G401.6 (cell line): ENCODE measurements around the gene PRSS38.
"Not testable (repeated sequence)": the region's sequence is repeated elsewhere in the genome, so short reads cannot be mapped to it uniquely, and the experiment has no call there.

Experiments
- FAIRE-seq: peaks from 2 replicates; lab custom pipeline; 2012; peaks lifted over from hg19 to GRCh38; lab: Jason Lieb, UNC

The PRSS38 gene

GRCh38 chr1:227846265-227846858, 30.9 kb downstream of the PRSS38 start:
- no peak for FAIRE-seq

- FAIRE-seq: not testable (repeated sequence)
Observed at GRCh38 chr1:227847046-227847445, 31.6 kb downstream of the PRSS38 start.

- no peak for FAIRE-seq
Observed at GRCh38 chr1:227848430-227848932, 33.0 kb downstream of the PRSS38 start.

- FAIRE-seq: no peak
Observed at GRCh38 chr1:227849251-227849650, 33.8 kb downstream of the PRSS38 start.

- no peak for FAIRE-seq
Observed at GRCh38 chr1:227854189-227854588, 38.7 kb downstream of the PRSS38 start.

GRCh38 chr1:227855687-227856086, 40.2 kb downstream of the PRSS38 start:
- no peak for FAIRE-seq

GRCh38 chr1:227856147-227856858, 40.8 kb downstream of the PRSS38 start:
- no peak for FAIRE-seq

GRCh38 chr1:227864882-227865281, 49.4 kb downstream of the PRSS38 start:
- no peak for FAIRE-seq

GRCh38 chr1:227869279-227869842, 53.9 kb downstream of the PRSS38 start:
- FAIRE-seq: no peak

GRCh38 chr1:227869851-227870305, 54.4 kb downstream of the PRSS38 start:
- FAIRE-seq: no peak

- no peak for FAIRE-seq
Observed at GRCh38 chr1:227870366-227870765, 54.9 kb downstream of the PRSS38 start.

GRCh38 chr1:227871892-227872291, 56.4 kb downstream of the PRSS38 start:
- not testable (repeated sequence) for FAIRE-seq

- FAIRE-seq: not testable (repeated sequence)
Observed at GRCh38 chr1:227877810-227878209, 62.3 kb downstream of the PRSS38 start.

GRCh38 chr1:227880342-227880924, 65.0 kb downstream of the PRSS38 start:
- no peak for FAIRE-seq

GRCh38 chr1:227883073-227883520, 67.6 kb downstream of the PRSS38 start:
- no peak for FAIRE-seq

- FAIRE-seq: no peak
Observed at GRCh38 chr1:227883641-227884301, 68.3 kb downstream of the PRSS38 start.

- FAIRE-seq: no peak
Observed at GRCh38 chr1:227884370-227885134, 69.1 kb downstream of the PRSS38 start.

GRCh38 chr1:227885135-227885647, 69.7 kb downstream of the PRSS38 start:
- no peak for FAIRE-seq

GRCh38 chr1:227885648-227886502, 70.4 kb downstream of the PRSS38 start:
- no peak for FAIRE-seq

GRCh38 chr1:227886503-227886961, 71.1 kb downstream of the PRSS38 start:
- no peak for FAIRE-seq
